Posterior vena cava (tissue), 2 donors: Measurements from ENCODE around the gene DCAF6. TPM values are rescaled to one million over a fixed set of nuclear protein-coding genes. Genes with fewer than 3 reads are reported as not detected.

Experiments used
- DNase-seq: peaks from one replicate; pipeline ENCODE4 v3.0.0-alpha.2; 2020; ENCODE audit warnings: low spot score
- intact Hi-C, 2 donors: fragments of 100-400 bp; cut with DNase I; formaldehyde crosslinking; loops; one replicate each; pipeline versions ENCODE4 v1.14.1 to v1.14.2; 2022 to 2023
- total RNA-seq, 2 donors: library from RNA; stranded (reverse); fragmentation: NEBNext Ultra II Directional; extraction: Animal tissue kit (Norgen Biotek cat#: 25700); gene quantifications; one replicate each; pipeline ENCODE4 v1.2.1, GENCODE V29; 2021
- donor health status: DM: yes; HTN: yes; CAD: no.
- donor health status: DM: yes; HTN: yes; CAD: no.

Gene DCAF6
- total RNA-seq, 2 donors from 2014 or later = 50.2 to 55.9 TPM

DNA sequence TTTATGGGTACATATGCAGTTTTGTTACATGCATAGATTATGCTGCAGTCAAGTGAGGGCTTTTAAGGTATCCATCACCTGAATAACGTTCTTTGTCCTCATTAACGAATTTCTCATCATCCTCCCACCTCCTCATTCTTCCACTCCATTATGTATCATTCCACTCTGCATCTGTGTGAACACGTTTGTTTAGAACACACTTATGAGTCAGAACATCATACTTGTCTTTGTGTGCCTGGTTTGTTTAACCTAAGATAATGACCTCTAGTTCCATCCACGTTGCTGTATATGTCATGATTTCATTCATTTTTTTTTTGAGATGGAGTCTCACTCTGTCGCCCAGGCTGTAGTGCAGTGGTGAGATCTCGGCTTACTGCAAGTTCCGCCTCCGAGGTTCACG, 7.1 kb downstream of the DCAF6 start:
- DNase-seq = no peak
- intact Hi-C loops = no loop called here

- no peak for DNase-seq
- intact Hi-C loops = no loop called here
Measured at GRCh38 chr1:167947733-167948132, 11.2 kb downstream of the DCAF6 start.

DNA sequence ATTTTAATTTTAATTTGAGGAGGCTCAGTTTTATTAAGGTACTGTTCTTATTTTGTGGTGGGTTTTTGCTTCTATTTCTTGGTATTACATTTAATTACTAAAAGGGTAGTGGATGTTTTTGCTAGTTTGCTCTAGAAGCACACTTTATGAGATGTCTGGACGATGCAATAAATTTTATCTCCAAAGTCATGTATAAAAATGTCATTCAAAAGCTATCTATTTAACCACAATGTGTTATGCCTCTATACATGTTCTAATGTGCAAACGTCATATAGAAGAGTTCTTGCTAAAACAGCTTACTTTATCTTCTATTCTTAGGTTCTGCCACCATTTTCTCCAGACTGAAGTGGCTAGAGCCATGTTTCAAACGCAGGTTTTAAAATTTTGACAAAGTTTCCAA, 13.3 kb downstream of the DCAF6 start:
- intact Hi-C loops = no loop called here
- DNase-seq = no peak

- intact Hi-C loops = no loop called here
- DNase-seq = no peak
Measured at GRCh38 chr1:167950569-167950968, 14.1 kb downstream of the DCAF6 start.

- no peak for DNase-seq
- intact Hi-C loops = no loop called here
Measured at GRCh38 chr1:167955915-167956314, 19.4 kb downstream of the DCAF6 start.

DNA sequence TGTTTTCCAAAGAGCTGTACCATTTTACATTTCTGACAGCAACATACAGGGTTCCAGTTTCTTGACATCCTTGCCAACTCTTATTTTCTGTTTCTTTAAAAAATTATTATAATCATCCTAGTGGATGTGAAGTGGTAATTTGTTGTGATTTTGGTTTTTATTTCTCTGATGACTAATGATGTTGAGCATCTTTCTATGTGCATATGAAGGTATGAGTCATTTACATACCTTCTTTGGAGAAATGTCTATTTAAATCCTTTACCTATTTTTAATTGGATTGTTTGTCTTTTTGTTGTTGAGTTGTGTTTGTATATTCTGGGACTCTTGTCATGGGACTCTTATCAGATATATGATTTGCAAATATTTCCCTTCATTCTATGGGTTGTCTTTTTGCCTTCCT, 21.2 kb downstream of the DCAF6 start:
- no peak for DNase-seq
- intact Hi-C loops = no loop called here

GRCh38 chr1:167964646-167965045, 28.2 kb downstream of the DCAF6 start:
- intact Hi-C loops = no loop called here
- DNase-seq = no peak

- no peak for DNase-seq
- intact Hi-C loops = no loop called here
Measured at GRCh38 chr1:167966050-167966449, 29.6 kb downstream of the DCAF6 start.

- intact Hi-C loops = no loop called here
- DNase-seq = no peak
Measured at GRCh38 chr1:167968569-167968968, 32.1 kb downstream of the DCAF6 start.

- DNase-seq = no peak
- intact Hi-C loops = no loop called here
Measured at GRCh38 chr1:167973832-167974231, 37.3 kb downstream of the DCAF6 start.

DNA sequence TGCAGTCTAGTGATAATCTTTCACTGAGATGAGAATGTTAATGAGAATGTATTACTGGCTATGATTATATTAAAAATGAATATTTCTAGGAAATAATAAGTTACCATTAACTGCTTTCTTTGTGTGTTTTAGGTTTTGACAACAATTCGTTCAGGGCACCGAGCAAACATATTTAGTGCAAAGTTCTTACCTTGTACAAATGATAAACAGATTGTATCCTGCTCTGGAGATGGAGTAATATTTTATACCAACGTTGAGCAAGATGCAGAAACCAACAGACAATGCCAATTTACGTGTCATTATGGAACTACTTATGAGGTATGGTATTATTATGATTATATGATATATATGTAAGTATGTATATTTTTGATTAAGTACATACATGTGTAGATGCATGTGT, 38.2 kb downstream of the DCAF6 start:
- DNase-seq = no peak
- intact Hi-C loops = no loop called here

DNA sequence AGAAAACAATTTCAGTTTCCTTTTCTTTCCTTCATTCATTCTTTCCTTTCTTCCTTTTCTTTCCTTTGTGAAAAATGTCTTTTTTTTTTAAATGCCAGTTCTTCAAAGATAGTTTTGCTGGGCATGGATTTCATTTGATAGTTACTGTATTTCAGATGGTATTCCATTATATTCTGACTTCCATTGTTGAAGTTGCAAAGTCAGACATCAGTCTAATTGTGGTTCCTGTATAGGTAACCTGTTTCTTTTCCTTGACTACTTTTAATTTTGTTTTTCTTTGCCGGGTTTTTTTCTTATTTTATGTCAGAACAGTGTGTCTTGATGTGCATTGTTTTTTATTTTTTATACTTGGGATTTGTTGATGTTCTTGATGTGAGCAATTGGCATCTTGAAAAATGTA, 40.8 kb downstream of the DCAF6 start:
- DNase-seq = no peak
- intact Hi-C loops = no loop called here

DNA sequence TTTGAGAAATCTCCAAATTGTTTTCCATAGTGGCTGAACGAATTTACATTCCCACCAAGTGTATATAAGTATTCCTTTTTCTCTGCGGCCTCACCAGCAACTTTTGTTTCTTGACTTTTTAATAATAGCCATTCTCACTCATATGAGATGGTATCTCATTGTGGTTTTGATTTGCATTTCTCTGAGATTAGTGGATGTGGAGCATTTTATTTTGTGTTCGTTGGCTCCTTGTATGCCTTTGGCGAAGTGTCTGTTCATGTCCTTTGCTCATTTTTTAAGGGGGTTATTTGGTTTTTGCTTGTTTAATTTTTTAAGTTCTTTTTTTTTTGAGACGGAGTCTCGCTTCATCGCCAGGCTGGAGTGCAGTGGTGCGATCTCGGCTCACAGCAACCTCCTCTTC, 45.5 kb downstream of the DCAF6 start:
- DNase-seq = no peak
- intact Hi-C loops = no loop called here

DNA sequence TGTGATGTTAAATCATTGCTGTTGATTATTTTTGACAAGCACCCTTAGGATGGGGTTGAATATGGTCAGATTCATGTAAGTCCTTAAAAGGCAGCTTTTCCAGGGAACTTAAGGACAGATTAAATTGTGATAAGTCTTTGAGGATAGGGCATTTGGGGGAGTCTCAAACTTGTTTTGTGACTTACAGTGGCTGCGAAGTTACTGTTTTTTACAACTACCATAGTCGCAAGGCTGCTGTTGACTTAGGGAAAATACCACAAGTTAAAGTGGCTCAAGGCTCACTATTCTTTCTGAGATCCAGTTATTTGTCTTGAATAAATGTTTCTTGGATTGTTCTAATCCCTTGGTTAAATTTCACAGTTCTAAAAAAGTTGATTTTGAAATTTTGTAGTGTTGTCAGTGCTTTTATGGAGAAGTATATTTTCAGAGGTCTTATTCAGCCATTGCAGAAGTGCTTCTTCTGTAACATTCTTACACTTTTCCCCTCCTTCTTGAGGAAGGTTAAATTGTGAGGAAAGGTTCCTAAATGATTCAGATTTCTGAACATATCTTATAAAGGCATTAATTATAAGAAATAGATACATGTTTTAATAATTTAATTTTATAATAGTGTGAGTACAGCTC, 47.4 kb downstream of the DCAF6 start:
- no peak for DNase-seq
- intact Hi-C loops = no loop called here

DNA sequence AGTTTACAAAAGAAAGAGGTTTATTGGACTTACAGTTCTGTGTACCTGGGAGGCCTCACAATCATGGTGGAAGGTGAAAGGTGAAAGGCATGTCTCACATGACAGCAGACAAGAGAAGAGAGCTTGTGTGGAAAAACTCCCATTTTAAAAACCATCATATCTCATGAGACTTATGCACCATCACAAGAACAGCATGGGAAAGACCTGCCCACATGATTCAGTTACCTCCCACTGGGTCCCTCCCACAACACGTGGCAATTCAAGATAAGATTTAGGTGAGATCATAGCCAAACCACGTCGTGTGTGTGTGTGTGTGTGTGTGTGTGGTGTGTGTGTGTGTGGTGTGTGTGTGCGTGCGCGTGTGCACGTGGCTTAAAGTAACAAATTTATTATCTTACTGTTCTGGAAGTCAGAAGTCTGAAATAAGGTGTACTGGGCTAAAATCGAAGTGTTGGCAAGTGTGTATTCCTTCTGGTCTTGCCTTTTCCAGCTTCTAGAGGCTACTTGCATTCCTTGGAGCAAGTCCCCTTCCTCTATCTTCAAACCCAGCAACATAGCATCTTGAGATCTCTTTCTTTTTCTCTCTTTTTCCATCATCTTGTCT, 48.5 kb downstream of the DCAF6 start:
- DNase-seq = no peak
- intact Hi-C loops = no loop called here

DNA sequence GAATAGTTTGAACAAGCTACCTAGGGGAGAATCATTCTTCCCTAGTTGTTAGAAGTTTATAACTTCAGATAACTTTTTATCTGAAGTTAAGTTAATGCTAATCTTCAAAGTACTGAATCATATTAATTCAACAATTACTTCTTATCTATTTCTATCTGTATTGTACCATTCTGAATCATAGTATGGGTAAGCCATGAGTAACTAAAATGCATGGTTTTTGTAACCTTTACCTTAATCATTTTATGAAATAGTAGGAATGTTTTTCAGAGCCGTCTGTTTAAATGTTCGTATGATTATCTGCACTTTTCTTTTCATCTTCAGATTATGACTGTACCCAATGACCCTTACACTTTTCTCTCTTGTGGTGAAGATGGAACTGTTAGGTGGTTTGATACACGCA, 50.7 kb downstream of the DCAF6 start:
- intact Hi-C loops = no loop called here
- no peak for DNase-seq

DNA sequence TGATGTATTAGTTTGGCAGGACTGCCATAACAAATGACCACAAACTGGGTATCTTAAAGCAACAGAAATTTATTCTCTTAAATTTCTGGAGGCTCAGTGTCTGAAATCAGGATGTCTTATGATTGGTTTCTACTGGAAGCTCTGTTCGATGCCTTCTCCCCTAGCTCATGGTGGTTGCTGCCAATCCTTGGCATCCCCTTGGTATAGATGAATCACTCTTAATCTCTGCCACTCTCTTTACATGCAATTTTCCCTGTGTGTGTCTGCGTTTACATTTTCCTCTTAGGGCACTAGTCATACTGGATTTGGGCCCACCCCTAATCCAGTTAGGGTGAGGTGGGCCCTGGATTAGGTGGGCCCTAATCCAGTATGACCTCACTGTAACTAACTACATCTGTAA, 55.1 kb downstream of the DCAF6 start:
- DNase-seq = no peak
- intact Hi-C loops = no loop called here

- intact Hi-C loops = no loop called here
Measured at GRCh38 chr1:167993720-167994119, 57.2 kb downstream of the DCAF6 start.

GRCh38 chr1:167994560-167994959, 58.1 kb downstream of the DCAF6 start:
- no peak for DNase-seq
- intact Hi-C loops = no loop called here

More at GRCh38 chr1:167993720-167994119, 57.2 kb downstream of the DCAF6 start:
- no peak for DNase-seq

DNA sequence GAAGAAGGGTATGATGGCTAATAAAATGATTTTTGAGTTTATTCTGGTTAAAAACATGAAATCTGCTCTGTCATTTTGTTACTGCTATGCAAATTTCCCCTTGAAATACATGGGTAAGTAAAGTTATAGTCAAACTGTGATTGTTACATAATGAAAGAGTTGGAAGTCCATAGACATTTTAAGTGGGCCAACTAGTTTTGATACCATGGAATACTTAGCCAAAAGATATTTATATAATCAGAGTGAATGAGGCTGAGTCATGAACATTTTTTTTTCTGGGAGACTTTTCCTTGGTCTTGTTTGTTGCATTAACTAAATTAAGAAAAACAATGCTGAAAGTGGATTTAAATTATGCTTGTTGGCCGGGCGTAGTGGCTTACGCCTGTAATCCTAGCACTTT, 58.6 kb downstream of the DCAF6 start:
- intact Hi-C loops = no loop called here

DNA sequence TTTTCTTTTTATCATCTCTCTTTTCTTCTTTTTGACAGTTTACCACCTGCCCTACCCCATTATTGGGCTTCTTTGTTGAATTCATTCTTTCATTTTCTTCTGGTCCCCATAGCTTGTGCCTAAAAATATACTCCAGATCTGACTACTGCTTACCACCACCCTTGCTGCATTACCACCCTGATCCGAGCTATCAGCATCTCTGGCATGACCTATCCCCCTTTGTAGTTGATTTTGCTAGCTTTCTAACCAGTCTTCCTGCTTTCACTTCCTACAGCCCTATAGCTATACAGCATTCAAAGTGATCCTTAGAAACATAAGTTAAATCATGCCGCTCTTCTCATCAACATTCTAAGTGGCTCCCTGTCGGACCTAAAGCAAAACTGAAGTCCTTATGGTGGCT, 59.8 kb downstream of the DCAF6 start:
- intact Hi-C loops = no loop called here
- no peak for DNase-seq

More for the DNA sequence above, 58.6 kb downstream of the DCAF6 start:
- DNase-seq = no peak
